Stimulated activated CD8-positive, alpha-beta memory T cell treated with anti-CD3 and anti-CD28 coated beads, Interleukin-12 subunit alpha, Interleukin-12 subunit beta, amount 100 ng/mL, for 24 hours (primary cell): ENCODE data around the gene CNTNAP5.

Experiments
- DNase-seq: peaks from one replicate; pipeline ENCODE4 v3.0.0-alpha.2; 2020; ENCODE audit errors: extremely low read depth

Gene CNTNAP5

DNA sequence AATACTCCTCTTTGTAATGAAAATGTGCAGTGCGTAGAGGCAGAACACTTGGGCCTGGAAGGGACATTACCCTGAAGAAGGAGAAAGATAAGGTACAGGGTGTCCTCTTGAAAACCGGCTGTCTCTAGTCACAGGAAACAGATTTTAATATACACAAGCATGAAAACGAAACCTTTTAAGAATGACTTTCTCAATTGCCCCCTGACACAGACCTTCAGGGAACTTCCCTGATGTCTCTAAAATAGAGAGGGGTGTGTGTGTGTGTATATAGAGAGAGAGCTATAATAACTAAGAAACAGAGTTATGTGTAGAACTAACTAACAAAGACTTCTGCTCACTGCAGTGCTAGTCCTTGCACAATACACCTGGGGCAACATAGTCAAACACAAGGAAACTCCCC, 780.0 kb downstream of the CNTNAP5 start:
- DNase-seq: no peak

GRCh38 chr2:124810132-124810531, 785.0 kb downstream of the CNTNAP5 start:
- no peak for DNase-seq

- DNase-seq: no peak
Observed at GRCh38 chr2:124814968-124815745, 790.1 kb downstream of the CNTNAP5 start.

- no peak for DNase-seq
Observed at GRCh38 chr2:124816007-124816406, 790.9 kb downstream of the CNTNAP5 start.

GRCh38 chr2:124822516-124822915, 797.4 kb downstream of the CNTNAP5 start:
- DNase-seq: no peak

DNA sequence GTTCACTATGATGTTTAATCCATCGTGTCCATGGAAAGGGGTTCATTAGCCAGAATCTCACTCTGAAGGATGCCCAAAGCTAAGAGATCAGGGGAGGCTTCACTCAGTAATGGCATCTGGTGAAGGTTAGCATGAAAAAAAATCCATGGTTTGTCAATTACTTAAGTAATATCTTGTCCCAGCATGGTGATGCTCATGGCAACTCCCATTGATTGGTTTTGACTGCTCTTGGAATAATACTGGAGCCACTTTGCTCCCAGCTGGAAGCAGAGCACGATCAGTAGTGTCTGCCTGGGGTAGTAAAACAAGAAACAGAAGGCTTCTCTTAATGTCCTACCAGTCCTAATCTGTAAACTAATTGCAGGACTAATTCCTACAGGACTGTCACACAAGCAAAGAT, 799.4 kb downstream of the CNTNAP5 start:
- no peak for DNase-seq

- DNase-seq: no peak
Observed at GRCh38 chr2:124832521-124832920, 807.4 kb downstream of the CNTNAP5 start.

- no peak for DNase-seq
Observed at GRCh38 chr2:124834331-124834730, 809.2 kb downstream of the CNTNAP5 start.

- DNase-seq: no peak
Observed at GRCh38 chr2:124835331-124835730, 810.2 kb downstream of the CNTNAP5 start.

- no peak for DNase-seq
Observed at GRCh38 chr2:124836416-124836815, 811.3 kb downstream of the CNTNAP5 start.

GRCh38 chr2:124837496-124837895, 812.4 kb downstream of the CNTNAP5 start:
- no peak for DNase-seq

GRCh38 chr2:124838406-124838805, 813.3 kb downstream of the CNTNAP5 start:
- DNase-seq: no peak

DNA sequence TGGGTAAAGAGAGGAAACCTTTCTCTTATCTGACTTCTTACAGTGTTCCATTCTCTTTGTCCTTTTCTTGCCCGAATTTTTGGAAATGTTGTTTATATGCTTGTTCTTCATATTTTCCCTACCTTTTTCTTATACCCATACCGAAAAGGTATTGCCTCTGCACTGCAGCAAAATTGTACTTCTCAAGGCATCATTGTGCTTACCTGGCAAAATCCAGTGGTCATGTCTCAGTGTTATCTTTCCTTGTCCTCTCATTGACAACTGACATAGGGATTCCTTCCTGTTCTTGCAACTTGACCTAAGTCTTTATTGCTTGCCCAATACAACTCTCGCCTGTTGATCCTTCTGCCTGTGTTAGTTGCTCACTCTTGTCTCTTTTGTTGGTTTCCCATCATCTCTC, 842.2 kb downstream of the CNTNAP5 start:
- DNase-seq: no peak

GRCh38 chr2:124874219-124874618, 849.1 kb downstream of the CNTNAP5 start:
- DNase-seq: no peak

DNA sequence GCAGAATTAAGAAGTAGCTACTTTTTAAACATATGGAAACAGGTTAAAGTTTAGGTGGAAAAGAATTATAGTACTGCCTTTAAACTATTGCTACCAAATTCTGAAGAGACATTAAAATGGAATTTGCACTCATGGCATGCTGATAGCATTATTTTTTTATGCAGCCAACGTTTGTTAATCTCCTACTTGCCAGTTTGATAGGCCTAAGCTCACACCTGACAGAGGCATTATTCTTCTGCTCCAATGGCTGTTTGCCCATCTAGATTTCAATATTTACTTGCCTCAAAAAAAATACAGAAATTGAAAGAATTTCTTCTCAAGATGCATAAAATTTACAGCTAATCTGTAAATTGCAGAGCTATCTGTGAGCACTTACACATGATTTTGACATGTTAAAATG, 849.6 kb downstream of the CNTNAP5 start:
- no peak for DNase-seq

DNA sequence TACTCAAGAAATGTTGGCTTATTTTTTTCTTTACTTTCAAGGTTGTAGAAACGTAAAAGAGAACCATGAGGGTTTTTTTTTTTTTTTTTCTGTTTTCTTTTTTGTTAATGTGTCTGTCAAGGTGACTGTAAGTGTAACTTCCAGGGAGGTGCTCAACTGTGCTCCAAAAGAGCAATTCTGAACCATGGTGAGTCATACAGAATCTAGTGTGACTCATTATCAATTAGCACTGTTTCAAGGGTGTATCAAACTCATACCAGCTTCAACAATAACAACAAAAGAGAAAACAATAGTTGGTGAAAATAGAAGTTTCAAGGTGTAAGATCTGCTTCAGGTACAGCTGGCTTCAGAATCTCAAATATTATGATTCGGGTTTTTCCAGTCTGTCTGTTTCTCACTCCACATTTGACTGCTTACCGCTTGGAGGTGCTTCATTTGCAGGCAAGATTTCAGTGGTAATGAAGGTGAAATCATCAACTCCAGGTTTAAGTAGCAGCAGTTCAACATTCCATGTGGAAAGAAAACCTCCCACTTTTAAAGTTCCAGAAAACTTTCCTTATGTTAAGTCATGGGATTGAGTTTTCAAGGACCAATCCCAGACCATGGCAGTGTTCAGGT, 850.6 kb downstream of the CNTNAP5 start:
- DNase-seq: no peak

DNA sequence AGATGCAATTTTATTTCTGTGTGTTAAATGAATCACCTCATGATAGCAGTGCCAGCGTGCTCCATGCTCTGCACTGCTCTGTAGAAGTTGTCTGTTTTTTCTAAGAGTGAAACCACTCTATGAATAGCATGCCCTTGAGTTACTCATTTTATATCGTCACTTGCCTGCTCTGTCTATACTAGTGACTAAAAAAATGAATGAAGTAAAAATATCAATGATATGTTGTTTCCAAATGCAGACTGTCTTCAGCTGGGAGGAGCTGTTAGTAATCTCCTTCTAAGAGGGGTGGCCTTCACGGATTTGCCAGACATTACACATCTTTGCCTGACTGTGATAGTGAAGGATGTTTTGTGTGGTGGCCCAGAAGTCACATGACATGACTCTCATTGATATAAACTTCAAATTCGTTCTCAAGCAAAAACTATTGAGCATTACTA, 852.1 kb downstream of the CNTNAP5 start:
- DNase-seq: no peak

DNA sequence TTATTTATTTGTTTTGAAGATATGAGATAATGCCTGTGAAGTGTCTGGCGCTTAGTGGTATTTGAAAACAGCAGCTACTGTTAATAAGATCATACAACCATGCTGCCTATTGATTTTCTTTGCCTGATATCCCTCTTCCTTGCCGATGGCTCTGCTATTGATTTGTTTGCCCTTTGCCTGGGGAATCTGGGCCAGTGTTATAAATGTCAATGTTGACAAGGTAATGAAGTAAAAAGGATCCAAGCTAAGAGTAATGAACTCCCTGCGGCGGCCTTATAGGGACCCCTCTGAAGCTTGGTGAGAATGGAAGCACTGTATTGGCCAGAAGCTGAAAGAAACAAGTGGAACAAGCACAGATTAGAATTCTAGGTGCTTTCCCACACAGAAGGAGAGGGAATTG, 854.6 kb downstream of the CNTNAP5 start:
- DNase-seq: no peak

GRCh38 chr2:124880995-124881394, 855.9 kb downstream of the CNTNAP5 start:
- DNase-seq: no peak

DNA sequence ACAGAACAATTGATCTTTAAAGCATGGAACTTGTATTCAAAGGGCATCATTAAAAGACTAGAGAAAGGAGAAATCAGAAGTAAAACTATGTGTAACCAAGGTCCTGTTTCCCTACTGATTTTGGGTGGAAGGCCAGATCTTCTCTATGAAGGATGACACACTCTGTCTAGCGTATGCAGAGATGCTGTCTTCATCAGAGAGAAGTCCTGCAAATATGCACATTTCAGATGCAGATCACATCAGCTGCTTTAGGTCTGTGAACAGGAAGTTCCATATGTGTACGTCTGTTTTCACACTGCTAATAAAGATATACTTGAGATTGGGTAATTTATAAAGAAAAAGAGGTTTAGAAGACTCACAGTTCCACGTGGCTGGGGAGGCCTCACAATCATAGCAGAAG, 857.3 kb downstream of the CNTNAP5 start:
- DNase-seq: no peak

DNA sequence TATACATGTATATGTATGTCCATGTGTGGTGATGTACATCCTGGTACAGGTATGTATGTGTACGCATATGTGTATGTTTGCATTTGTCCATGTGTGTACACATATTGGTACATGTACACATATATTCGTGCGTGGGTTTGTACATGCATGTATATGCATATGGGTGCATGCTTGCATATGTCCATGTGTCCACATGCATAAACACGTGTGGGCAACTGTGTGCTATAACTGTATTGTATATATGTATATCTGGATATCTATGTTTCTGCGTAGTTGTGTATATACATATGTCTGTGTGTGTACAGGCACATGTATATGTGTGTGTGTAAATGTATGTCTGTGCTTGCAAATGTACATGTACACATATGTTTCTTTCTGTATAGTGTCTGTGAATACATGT, 858.5 kb downstream of the CNTNAP5 start:
- DNase-seq: no peak

DNA sequence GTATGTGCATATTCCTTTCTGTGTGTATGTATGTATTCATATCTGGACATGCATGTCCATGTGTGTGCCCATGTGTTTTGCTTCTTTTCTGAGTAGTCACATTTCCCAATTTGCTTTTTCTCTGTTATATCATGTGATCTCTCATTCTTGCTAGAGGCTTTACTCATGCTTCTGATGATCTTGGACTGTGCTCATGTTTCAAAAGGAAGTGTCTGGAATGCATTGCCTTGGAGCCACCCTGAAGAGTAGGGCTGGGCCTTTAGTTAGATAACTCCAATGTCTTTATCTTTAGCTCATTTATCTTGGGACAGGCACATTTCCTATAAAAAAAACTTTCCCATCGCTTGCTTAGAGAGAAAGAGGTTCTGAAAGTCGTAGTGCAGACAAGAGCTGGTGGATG, 859.2 kb downstream of the CNTNAP5 start:
- DNase-seq: no peak

- no peak for DNase-seq
Observed at GRCh38 chr2:124886216-124886615, 861.1 kb downstream of the CNTNAP5 start.

- DNase-seq: no peak
Observed at GRCh38 chr2:124887466-124887865, 862.4 kb downstream of the CNTNAP5 start.
